ENCODE data around the gene MOB3B. TPM values are rescaled to one million over a fixed set of nuclear protein-coding genes. Genes with fewer than 3 reads are reported as not detected.

The MOB3B gene
- total RNA-seq, 1 donor from 2014 or later: 17.8 TPM

- H3K9me3 ChIP-seq: no peaks in the 10 kb centered on the region
- H3K27me3 ChIP-seq: no peaks in the 10 kb centered on the region
- no peak overlapping the region for H3K4me3 ChIP-seq
- peaks cover 19% of the 10 kb centered on the region for H3K4me1 ChIP-seq
- ATAC-seq: peak; percentile 35
- DNase-seq: no peak
- intact Hi-C loops (cut with DNase I): no loop called here
- no peaks in the 10 kb centered on the region for H3K36me3 ChIP-seq
- peak overlapping the region; percentile 32 for H3K27ac ChIP-seq
- no peak for TF ChIP-seq CTCF (IDR thresholded peaks at IDR 0.05)
These were observed 122.1 kb downstream of the MOB3B start for GRCh38 chr9:27407491-27407890.

GRCh38 chr9:27404661-27405060, 125.0 kb downstream of the MOB3B start:
- ATAC-seq: no peak
- Histone ChIP-seq H3K27me3 (no peaks in the 10 kb centered on the region), H3K4me3 (no peak overlapping the region), H3K4me1 (peaks cover 17% of the 10 kb centered on the region), H3K9me3 (no peaks in the 10 kb centered on the region), H3K27ac (no peak overlapping the region), H3K36me3 (no peaks in the 10 kb centered on the region)
- TF ChIP-seq CTCF (IDR thresholded peaks at IDR 0.05): no peak
- DNase-seq: no peak
- intact Hi-C loops (cut with DNase I): no loop called here

GRCh38 chr9:27402626-27403025, 127.0 kb downstream of the MOB3B start:
- TF ChIP-seq CTCF (IDR thresholded peaks at IDR 0.05): no peak
- intact Hi-C loops (cut with DNase I): no loop called here
- no peak overlapping the region for H3K4me3 ChIP-seq
- DNase-seq (no peak), ATAC-seq (no peak)
- no peaks in the 10 kb centered on the region for H3K36me3 ChIP-seq
- no peaks in the 10 kb centered on the region for H3K27me3 ChIP-seq
- H3K27ac ChIP-seq: no peak overlapping the region
- no peaks in the 10 kb centered on the region for H3K9me3 ChIP-seq
- peaks cover 9% of the 10 kb centered on the region for H3K4me1 ChIP-seq

GRCh38 chr9:27400334-27400880, 129.2 kb downstream of the MOB3B start:
- ATAC-seq (no peak), DNase-seq (no peak)
- no peak overlapping the region for H3K4me3 ChIP-seq
- intact Hi-C loops (cut with DNase I): no loop called here
- H3K27me3 ChIP-seq: no peaks in the 10 kb centered on the region
- no peak overlapping the region for H3K27ac ChIP-seq
- no peaks in the 10 kb centered on the region for H3K36me3 ChIP-seq
- no peaks in the 10 kb centered on the region for H3K4me1 ChIP-seq
- no peak for TF ChIP-seq CTCF (IDR thresholded peaks at IDR 0.05)
- H3K9me3 ChIP-seq: no peaks in the 10 kb centered on the region

- no peaks in the 10 kb centered on the region for H3K27me3 ChIP-seq
- peaks cover 6% of the 10 kb centered on the region for H3K4me1 ChIP-seq
- ATAC-seq: no peak
- H3K9me3 ChIP-seq: no peaks in the 10 kb centered on the region
- intact Hi-C loops (cut with DNase I): no loop called here
- TF ChIP-seq CTCF (IDR thresholded peaks at IDR 0.05): no peak
- H3K27ac ChIP-seq: no peak overlapping the region
- DNase-seq: no peak
- H3K4me3 ChIP-seq: no peak overlapping the region
- no peaks in the 10 kb centered on the region for H3K36me3 ChIP-seq
These were observed 130.5 kb downstream of the MOB3B start for GRCh38 chr9:27398982-27399653.

Data from upper lobe of right lung (tissue), 1 donor.